HG03175 (cell line): ENCODE measurements around the gene FAM151A.
A peak's percentile ranks its signal among the peaks of the same experiment; 100 is the strongest.

Experiments used
- ATAC-seq: cut with Tn5 transposase; IDR thresholded peaks from one replicate; pipeline ENCODE4 v1.9.1; 2021; ENCODE audit warnings: mild to moderate bottlenecking, moderate library complexity; ENCODE audit not compliant: unreplicated experiment

FAM151A gene

DNA sequence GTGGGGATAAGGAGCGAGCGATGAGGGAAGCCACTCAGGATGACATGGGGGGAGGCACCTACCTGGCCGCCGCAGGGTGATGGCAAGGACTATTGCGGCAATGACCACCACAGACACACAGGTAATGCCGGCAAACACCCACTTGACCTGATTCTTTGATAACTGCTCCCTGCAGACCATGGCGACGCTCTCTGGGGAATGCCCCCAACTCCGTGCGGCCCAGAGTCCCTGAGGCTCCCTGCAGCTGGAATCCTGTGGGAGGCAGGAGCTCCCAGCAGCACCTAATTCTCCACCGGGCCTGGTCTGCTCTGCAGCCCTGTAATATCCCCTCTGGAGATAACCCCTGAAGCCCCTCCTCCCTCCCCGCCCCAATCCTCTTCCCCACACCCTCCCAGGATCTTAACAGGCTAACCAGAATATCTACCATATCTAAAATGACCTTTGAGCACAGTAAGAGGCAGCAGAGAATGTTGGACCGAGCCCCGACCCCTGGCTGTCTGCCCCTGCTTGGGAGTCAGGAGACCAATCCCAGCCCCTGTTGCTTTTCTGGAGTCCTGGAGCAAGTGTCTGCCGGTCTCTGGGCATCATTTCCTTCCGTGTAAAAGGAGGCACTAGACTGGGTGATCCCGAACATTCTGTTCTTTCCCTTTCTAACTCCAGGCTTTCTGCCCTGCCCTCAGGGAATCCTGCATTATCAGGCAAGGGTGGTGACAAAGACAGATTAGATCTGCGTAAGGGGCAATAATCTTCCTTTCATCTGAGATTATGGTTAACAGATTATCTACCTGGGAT, at the start of gene FAM151A:
FAM151A (minus strand) TSS at position 310 of the 792 bp plus-strand sequence; CDS start at position 180, 130 bp downstream.
- no peak for ATAC-seq

GRCh38 chr1:54671985-54672608, 48.8 kb upstream of the FAM151A start:
- peak; percentile 68 for ATAC-seq

GRCh38 chr1:54668567-54668966, 45.2 kb upstream of the FAM151A start:
- ATAC-seq = no peak

DNA sequence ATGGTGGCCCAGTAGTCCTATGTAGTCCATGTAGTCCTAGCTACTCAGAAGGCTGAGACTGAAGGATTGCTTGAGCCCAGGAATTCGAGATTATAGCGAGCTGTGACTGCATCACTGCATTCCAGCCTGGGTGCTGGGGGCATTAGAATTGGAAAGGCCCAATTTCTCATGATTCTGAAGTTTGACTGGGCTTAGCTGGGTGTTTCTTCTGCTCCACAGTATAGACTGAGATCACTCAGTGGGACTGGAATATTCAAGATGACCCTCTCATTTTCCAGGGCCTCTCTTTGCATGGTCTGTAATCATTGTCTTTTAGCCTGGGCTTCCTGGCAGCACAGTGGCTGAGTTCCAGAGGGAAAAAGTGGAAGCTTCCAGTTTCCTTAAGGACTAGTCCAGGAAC, 44.5 kb upstream of the FAM151A start:
- no peak for ATAC-seq

DNA sequence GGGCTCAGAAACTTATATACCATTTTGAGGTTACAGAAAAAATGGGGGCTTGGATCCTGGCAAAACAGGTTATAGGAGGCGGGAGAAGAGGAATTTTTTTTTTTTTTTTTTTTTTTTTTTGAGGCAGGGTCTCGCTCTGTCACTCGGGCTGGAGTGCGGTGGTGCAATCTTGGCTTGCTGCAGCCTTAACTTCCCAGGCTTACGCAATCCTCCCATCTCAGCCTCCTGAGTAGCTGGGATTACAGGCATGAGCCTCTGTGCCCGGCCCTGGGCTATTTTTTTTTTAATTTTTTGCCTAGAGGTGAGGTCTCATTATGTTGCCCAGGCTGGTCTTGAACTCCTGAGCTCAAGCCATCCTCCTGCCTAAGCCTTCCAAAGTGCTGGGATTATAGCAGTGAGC, 43.0 kb upstream of the FAM151A start:
- ATAC-seq = no peak

- ATAC-seq = no peak
These were observed 42.5 kb upstream of the FAM151A start for GRCh38 chr1:54665852-54666251.

DNA sequence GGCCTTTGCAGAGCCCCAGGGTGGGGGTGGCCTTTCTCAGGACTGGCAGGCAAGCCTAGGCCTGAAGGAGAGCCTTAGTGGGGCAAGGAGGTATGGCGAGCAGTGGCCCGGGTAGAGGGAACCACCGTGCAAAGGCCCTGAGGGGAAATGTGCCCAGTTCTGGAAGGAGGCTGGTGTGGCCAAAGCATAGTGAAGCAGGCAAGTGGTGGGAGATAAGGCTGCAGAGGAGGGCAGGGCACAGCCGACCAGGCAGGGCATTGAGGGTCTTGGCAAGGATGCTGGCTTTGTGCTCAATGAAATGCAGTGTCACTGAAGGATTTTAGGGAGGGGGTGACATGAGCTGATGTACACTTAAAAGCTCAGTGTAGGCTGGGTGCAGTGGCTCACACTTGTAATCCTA, 41.0 kb upstream of the FAM151A start:
- ATAC-seq = no peak

DNA sequence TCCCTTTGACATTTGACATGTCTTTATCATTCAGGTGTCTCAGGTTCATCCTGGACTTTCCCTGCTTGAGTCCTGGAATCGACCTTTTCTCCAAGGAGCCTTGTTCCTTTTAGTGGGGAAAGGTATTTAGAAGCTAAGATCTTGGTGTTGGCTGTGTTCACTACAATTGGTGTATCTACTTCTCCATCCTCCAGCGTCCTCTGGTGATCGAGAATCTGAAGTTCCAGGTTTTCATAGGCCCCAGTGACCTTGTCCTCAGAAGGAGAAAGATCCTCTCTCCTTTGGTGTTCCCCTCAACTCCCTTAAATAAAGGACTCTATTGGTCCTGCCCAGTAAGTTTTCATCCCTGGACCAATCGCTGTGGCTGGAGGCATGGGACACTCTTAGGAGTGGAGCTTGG, 40.4 kb upstream of the FAM151A start:
- ATAC-seq = no peak

DNA sequence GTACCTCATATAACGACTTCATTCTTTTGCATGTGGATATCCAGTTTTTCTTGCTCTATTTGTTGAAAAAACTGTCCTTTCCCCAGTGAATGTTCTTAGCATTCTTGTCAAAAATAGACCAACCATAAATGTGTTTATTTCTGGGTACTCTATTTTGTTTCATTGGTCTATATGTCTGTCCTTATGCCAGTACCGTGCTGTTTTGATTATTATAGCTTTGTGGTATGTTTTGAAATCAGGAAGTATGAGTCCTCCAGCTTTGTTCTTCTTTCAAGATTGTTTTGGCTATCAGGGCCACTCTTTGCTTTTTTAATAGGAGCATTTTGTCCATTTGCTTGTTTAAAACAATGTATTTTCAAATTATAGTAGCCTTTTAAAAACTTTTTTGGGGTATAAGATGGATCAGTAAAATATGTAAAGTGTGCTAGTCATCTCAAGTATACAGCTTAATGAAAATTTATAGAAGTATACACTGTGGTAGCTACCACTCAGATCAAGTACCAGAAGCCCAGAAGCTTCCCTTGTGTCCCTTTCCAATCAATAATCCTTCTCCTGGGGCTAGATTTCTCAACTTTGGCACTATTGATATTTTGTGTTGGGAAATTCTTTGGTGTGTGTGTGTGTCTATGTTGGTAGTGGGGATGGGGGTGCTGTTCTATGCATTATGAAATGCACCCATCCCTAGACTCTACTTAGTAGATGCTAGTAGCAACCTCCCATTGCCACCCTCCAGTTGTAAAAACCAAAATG, 35.0 kb upstream of the FAM151A start:
- no peak for ATAC-seq

- no peak for ATAC-seq
These were observed 29.7 kb upstream of the FAM151A start for GRCh38 chr1:54653036-54653435.

DNA sequence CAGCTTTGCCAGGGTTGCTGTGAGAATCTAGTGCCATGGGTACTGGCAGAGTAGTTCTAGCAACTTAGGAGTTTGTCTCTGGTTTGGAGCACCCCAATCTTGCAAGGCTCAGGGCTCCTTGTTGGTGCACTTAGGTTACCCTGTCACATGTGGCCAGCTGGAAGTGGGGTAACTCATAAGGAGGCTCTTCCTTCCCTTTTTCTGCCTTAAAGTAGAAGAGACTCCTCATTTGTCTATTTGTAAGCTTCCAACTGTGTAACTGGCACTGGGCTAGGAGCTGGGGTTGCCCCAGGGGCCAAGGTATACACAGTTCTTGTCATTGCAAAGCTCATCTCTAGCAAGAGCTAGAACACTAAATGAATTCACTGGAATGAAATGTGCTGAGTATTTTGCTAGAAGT, 28.8 kb upstream of the FAM151A start:
- no peak for ATAC-seq

DNA sequence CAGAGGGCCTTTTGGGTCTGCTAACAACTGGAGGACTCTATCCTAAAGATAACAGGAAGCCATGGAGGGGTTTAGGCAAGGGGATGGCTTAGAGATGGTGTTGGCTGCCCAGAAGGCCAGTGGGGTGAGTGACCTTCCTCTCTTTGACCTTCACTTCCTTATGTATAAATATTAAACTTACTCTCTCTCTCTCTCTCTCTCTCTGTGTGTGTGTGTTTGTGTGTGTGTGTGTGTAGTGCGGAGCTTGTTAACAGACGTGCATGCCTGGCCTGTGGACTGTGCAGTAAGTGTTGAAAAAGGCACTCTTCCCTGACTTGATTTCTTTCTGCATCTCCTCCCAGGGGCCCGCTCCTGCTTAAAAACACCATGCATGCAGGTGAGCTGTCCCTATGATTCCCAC, 28.3 kb upstream of the FAM151A start:
- ATAC-seq = no peak

DNA sequence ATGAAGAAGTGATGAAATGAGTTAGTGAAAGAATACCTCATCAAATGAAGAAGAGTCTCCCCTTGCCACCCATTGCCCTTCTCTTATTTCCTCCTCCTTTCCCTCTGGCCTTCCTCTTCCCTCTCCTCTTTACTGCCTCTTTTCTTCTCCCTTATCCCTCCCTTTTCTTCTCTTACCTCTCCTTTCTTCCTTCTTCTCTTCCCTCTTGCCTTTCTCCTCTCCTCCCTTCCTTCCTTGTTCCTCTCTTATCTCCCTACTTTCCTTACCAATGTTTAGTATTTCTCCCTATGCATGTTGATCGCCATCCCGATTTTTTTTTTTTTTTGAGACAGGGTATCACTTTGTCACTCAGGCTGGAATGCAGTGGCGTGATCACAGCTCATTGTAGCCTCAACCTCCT, 27.1 kb upstream of the FAM151A start:
- ATAC-seq = no peak

- ATAC-seq = no peak
These were observed 26.6 kb upstream of the FAM151A start for GRCh38 chr1:54649921-54650320.

GRCh38 chr1:54649130-54649898, 26.0 kb upstream of the FAM151A start:
- no peak for ATAC-seq

- no peak for ATAC-seq
These were observed 22.7 kb upstream of the FAM151A start for GRCh38 chr1:54645806-54646676.

DNA sequence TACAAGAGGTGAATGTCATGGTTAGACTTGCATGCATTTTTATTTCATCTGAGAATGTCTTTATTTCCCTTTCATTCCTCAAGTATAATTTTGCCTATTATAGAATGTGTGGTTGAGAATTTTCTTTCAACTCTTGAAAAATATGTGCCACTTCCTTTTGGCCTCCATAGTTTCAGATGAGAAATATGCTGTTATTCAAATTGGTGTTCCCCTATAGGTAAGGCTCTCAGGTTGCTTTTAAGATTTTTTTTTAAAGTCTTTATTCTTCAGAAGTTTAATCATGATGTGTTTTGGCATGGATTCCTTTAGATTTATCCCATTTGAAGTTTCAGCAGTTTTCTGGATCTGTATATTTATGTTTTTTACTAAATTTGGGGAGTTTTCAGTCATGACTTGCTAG, 20.4 kb upstream of the FAM151A start:
- no peak for ATAC-seq

DNA sequence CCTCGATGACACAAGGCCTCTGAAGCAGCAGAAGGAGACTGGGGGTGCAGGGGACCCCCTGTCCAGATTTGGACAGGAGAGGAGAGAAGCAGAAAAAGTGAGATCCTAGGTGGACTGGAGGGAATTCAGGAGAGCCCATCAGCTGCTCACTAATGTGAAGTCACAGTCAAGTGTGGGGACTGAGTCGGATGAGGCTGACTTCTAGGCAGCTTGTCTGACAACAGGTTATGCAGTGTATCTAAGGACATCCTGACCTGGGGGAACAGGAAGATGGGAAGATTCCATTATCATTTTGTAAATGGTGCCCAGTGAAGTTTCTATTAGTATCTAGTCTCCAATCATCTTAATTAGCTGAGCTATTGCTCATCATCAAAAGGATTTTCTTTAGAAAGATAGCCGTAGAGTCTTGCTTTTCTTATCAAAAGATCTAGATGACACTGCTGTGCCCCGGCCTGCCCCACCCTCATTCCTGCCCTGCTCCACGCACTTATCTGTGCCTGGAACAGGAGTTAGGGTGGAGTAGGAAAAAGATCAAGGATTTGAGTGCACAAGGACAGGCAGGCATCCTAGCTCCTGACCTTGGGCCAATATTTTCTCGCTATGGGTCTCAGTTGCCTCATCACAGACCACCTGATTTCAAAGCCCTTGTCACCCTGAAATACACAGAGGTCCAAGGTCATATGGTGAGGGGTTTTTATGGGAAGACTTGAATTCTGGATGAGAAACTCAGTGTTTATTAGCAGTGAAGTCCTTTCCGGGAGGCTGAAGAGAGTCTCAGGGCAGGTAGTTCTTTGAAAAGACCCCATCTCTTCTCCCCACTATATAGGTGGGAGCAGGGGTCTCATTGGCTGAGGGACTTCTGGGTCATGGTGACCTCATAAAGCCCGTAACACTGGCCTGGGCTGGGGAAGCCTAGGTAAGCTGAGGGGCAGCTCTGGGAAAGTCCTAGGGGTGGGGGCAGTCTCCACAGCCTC, 17.8 kb upstream of the FAM151A start, which contains the start of gene MROH7:
MROH7 (plus strand) TSS at position 924 of the 974 bp plus-strand sequence. CDS start 11,141 bp downstream, outside the sequence.
- no peak for ATAC-seq

DNA sequence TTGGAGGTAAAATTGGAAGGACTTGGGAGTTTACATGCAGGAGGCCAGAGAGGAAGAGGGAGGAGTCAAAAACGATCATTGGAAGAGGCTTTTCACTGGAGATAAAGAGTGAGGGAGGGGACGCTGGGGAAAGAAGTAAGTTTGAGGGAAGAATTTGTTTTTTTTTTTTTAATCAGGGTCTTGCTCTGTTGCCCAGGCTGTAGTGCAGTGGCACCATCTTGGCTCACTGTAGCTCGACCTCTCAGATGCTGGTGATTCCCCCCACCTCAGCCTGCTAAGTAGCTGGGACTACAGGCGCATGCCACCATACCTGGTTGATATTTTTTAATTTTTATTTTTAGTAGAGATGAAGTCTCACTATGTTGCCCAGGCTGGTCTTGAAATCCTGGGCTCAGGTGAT, 17.0 kb upstream of the FAM151A start:
- ATAC-seq = no peak
